Dermis blood vessel endothelial cell (primary cell): ENCODE measurements around the gene POLR3B. TPM values are rescaled to one million over a fixed set of nuclear protein-coding genes. Genes with fewer than 3 reads are reported as not detected.
"Not testable (repeated sequence)": the region's sequence is repeated elsewhere in the genome, so short reads cannot be mapped to it uniquely, and the experiment has no call there.

Experiments used
- DNase-seq: peaks from one replicate; pipeline ENCODE4 v3.0.0; 2010
- total RNA-seq: library from RNA; depleted of rRNA; stranded (reverse); fragments of >200 nt; gene quantifications from 2 replicates; pipeline ENCODE4 v1.2.3, GENCODE V29; 2014

Gene POLR3B
- 7.8 and 13.1 TPM in 2 replicates for total RNA-seq

DNA sequence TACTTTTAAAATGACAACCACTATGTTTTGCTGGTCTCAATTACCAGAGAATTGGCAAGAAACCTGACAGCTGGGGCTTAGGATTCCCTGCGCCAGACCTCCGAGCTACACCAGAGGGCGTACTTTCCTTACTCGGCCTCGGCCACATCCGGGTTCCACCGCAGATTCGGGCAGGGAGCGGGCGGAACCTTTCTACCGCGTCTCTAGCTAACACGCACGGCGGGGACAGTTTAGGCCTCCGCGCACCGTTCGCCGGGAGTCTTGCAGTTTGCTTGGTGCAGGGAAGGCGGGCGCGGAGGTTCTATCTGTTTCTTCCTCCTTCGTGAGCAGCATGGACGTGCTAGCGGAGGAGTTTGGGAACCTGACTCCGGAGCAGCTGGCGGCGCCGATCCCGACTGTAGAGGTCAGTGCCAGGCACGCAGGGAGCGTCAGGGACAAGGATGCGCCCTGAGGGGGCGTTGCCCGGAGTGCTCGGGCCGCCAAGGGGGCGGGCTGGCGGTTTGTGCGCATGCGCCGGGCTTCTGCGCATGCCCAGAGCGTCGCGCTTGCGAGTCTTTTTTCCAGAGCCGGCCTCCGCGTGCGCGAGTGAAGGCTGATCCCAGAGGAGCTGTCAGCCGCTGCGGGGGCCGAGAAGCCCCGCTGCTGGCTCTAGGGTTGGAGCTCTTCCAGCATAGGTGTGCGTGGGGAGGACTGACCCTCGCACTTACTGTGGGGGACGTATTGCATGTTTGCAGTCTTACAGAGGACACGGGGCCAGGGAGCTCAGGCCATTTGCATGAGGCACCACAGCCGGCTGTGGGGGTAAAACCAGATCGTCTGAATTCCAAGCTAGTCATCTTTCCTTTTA lies at the start of gene POLR3B:
POLR3B (plus strand) TSS at position 200 of the 847 bp plus-strand sequence; CDS start at position 332, 132 bp downstream.
- DNase-seq: peak; percentile 97

DNA sequence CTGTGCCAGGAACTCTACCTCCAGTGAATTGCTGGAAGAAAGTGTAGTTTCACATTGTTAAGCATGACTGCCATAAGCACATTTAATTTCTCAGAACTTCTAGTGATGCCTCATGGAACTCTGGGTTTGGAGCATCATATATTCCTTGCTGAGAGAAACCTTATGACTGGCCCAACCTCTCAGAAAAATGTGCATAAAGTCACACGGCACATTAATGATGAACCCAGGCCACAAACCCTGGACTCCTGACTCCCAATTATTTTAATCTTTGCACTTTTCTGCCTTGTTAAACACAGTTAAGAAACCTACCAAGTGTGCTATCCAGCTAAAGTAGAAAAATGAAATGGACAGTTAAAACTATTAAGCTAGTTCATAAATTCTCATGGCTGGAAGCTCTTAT lies 49.4 kb upstream of the POLR3B start:
- DNase-seq: no peak

DNA sequence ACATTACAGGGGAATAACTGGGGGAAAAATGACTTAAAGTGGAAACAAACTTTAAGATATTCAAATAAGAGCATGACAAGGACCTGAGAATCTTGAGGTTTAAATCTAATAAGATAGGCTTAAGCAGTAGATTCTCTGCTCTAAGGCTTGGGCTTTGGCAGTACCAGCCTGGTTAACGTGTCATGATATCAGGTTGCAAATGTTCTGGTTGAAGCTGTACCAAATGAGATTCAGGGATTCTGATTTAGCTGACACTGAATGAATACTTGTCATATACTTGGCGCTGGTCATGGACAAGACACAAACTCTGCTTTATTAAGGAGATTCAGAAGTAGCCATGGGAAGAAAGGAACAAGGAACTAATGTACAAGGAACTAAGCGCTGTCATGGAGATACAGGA lies 48.9 kb upstream of the POLR3B start:
- no peak for DNase-seq

DNA sequence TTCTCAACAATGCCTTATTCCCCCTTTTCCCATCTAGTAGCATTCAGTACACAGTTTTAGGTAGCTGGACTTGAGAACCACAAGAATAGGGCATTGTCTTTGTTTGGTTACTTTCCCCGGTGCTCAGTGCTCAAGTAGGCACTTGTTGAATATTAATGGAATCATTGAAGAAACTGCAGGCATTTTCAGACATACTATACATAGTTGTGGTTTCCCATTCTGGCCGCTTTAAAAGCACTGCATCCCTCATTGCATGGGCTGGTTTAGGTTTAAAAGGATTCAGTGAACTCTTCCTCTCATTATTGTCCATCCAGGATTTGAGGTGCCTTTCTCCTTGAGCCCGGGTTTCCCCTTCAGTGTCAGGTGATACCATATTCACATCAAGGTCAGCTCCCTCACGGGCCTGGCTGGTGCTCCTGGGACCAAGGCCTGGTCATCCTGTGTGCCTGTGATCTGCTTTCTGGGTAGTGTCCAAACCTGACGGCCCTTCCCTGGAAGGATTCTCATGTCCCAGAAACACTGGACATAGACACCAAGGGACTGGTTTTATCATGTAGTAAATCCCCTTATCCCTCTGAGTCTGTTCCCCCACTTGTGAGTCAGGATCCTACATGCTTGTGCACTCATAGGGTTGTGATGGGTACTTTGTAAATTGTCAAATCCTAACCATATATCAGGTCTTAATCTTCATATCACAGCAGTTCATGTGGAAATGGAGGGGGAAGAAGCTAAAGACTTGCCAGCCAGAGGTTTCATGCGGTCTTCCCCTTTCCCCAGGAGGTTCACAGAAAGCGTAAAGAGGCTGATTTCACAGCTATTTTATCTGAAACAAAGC lies 47.7 kb upstream of the POLR3B start:
- DNase-seq: no peak

DNA sequence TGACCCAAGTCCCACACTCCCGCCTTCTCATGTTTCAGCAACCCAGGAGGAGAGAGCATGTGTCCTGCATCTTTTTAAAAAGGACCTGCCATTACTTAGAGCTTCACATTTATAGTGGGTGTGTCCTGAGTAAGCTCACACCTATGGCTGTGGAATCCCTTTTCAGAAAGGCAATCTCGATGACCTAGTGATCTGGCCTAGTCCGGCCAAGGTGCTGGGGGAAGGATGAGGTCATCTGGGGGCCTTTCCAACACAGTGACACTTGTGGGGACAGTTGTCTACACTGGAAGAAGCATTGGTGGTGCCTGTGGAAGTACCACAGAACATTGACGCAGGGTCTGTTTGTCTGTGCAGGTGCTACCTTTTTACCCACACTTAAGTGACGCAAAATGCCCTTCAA lies 46.9 kb upstream of the POLR3B start:
- DNase-seq: no peak

DNA sequence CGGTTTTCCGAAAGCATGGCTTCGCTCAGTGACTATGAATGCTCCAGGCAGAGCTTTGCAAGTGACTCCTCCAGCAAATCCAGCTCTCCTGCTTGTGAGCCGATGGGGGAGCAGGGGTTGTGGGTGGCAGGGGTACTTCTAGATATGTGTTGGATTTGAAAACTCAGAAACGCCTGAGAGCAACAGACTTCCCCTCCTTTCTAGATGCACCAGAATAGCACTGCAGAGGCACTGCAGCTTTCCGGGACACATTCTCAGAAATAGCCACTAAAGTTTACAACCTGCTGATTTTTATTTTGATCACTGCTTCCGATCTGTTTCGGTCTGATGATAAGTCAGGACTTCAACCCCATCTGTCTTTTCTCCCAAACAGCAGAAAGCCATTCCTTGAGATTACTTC lies 46.4 kb upstream of the POLR3B start:
- DNase-seq: no peak

DNA sequence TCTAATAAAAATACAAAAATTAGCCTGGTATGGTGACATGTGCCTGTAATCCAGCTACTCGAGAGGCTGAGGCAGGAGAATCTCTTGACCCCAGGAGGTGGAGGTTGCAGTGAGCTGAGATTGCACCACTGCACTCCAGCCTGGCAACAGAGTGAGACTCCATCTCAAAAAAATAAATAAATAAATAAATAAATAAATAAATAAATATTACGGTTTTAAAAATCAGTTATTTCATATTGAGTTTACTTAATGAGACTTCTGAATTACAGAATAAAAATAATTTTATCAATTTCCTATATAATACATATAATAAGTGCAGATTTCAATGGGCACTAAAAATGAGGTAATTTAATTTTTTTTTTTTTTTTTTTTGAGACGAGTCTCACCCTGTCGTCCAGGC lies 44.1 kb upstream of the POLR3B start:
- DNase-seq: not testable (repeated sequence)

DNA sequence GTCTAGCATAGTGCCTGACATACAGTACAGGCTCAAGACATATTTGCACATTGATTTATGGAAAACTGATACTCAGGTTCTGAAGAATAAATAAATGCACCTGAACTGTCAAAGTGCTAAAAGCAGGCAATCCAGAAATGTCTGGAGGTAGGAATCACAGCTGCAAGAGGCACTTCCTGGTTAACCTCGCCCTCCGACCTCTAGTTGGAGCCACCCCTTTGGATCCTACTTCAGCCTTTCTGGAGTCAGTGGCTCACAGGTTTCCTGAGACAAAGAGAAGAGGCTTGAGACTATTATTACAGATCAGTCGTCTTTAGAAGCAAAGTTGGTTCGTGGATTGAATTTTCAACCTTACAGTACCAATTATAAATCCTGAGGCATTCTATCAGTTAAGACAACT lies 42.0 kb upstream of the POLR3B start:
- DNase-seq: no peak

DNA sequence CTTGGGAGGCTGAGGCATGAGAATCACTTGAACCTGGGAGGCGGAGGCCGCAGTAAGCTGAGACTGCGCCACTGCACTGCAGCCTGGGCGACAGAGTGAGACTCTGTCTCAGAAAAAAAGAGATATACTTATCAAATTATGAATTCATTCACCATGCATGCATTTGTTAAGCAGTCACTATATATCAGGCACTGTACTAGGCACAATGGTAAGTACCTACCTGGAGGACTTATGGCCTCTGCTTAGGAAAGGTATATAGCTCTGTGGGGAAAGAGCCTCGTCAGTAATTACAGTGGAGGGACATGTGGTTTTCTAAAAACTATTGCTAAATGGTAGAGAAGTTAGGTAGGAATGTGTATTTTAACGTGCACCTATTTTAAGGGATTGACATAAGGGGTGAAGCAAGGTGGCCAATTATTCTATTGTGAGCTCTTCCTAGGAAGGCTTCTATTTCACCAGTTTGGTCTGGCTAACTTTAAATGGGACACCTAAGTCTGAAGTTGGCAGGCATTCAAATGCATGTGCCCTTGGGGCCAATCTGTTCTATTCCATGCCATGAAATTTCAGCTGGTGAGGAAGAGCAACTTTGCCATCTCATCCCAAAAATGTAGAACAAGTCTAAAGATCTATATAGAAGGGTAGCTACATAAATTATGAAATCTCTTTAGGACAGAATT lies 40.0 kb upstream of the POLR3B start:
- no peak for DNase-seq

DNA sequence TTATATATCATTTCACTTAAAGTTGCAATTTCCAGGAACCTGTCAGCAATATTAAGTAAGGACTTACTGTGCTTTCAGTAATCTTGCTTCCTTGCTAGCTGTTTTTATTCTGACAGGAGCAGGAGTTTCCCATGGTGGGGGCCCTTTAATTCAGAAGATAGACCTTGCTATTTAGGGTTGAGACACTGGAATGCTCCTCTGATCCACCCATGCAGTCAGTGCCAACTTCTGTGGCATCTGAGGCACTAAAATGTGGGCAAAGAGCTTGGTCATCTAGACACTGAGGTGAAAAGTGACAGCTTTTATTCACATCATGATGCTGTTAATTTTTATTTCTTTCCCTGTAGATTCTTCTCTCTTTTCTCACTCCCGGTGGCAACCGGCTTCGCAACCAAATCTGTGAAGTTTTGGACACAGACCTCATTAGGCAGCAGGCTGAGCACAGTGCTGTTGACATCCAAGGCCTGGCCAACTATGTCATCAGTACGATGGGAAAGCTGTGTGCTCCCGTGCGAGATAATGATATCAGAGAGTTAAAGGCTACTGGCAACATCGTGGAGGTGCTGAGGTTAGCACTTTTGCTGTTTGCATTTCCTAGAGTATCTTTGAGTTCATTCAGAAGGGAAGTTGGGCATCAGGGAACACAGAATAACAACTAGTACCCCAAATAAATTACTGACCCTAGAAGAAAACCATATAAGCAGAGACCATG lies 36.3 kb upstream of the POLR3B start:
- DNase-seq: no peak

DNA sequence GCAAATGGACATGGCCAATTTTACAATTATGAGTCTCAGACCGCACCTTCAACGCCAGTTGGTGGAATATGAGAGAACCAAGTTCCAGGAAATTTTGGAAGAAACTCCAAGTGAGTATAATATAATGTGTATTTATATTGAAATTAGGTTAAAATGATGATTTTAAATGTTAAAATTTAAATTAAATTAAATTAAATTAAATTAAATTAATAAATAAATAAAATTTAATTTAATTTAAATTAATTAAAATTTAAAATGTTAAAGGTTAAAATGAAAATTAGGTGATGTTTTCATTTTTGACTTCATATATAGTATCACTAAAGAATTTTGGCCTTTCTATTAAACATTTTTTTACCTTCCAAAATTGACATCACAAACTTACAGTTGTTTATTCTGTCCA lies 34.0 kb upstream of the POLR3B start:
- no peak for DNase-seq

DNA sequence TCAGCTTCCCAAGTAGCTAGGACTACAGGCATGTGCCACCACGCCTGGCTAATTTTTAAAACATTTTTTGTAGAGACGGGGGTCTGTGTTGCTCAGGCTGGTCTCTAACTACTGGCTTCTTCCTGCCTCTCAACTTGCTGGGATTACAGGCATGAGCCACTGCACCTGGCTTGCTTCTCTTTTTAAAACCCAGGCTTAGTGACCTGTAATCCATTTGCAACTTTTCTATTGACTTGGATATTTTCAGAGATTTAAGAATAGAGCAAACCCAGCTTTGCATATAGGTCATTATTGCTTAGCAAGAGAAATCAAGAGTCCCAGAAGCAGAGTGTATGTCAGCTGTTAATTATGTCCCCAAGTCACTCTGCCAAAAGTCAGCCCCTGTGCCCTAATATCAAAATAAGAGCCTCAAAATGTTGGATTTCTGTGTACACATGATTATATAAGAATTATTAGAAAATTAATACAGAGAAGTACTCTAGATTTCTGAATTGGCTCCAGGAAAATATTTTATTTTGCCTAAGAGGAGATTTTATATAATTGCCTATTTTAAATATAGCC lies 30.2 kb upstream of the POLR3B start:
- no peak for DNase-seq

DNA sequence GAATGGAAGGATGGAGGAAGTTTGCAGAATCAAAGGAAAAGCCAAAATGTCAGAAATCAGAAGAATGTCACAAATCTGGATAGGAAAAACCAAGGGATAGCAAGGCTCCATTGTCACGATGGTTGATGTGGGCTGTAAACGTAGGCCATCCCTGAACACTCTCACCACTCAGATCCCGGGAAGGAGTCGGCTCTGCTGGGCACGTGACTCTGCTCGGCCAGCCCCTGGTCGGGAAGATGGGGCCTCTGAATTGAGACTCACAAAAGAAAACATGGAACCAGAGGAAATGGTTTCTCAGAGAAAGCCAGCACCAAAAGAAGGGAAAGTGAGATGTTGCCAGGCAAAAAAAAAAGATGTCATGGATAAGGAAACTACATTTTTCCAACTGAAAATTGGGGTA lies 28.8 kb upstream of the POLR3B start:
- DNase-seq: no peak

DNA sequence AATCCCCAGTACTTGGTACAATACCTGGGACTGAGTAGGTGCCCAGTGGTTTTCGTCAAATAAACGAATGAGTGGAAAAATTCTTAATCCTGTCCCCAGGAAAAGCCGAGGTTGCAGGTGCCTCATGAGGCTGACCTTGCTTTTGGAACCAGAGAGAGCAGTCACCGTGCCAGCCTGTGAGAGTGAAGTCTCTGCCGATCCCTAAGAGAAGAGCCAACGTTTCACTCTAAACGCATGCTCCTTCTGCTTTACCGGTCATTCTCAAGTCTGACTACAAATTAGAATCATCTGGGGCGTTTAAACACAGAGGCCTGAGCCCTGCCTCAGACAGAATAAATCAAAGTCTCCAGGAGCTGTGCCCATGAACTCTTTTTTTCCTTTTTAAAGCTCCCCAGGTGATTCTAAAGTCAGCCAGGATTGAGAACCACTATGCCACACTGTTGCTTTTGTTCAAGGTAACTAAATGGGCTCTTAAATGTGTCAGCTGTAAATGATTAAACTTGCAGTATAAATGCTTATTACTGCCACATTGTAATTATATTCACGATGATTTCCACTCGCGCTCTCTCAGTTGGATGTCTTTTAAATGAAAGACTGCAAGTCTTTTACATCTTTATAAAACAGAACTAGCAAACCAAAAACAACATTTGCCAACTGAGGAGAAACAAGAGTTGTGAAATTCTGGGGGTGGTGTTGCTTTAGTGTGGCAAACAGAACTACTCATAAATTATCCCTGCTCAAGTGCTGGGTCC lies 28.1 kb upstream of the POLR3B start:
- no peak for DNase-seq

DNA sequence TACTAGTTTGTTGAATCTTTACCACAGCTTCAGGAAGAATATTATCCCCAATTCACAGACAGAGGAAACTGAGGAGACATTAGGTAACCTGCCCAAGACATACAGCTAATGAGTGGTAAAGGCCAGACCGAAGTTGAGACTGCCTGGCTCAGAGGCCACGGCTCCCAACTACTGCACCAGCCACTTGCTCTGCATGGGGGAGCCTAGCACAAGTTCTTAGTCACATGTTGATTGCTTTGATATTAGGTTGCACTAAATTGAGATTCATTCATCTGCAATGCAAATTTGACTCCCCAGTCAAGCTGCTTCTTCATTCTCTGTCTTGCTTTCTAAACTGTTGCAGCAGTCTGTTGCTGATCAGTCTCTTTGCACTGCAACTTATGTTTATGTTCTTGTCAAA lies 25.9 kb upstream of the POLR3B start:
- DNase-seq: no peak

DNA sequence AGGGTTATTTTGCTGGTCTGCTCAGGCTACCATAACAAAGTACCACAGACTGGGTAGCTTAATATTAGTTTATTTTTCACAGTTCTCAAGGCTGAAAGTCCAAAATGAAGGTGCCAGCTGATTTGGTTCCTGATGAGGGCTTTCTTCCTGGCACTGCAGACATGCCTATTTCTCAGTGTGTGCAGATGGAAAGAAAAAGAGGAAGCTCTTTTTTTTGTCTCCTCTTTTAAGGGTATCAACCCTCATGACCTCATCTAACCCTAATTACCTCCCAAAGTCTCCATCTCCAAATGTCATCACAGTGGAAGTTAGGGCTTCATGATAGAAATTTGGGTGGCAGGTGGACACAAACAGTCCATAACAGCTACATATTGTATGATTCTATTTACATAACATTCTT lies 25.0 kb upstream of the POLR3B start:
- DNase-seq: no peak

DNA sequence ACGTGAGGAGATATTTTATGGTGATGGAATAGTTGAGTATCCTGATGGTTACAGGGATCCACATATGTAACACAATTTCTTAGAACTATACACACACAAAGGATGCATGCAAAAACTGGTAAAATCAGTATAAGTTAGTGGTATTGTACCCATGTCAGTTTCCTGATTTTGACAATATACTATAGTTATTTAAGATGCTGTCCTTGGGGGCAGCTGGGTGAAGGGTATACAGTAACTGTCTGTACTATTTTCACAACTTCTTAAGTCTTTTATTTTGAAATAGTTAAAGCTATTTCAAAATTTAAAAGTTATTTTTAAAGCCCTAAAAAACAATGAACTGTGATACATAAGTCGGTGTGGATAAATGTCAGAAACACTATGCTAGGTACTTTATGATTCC lies 24.5 kb upstream of the POLR3B start:
- DNase-seq: no peak

DNA sequence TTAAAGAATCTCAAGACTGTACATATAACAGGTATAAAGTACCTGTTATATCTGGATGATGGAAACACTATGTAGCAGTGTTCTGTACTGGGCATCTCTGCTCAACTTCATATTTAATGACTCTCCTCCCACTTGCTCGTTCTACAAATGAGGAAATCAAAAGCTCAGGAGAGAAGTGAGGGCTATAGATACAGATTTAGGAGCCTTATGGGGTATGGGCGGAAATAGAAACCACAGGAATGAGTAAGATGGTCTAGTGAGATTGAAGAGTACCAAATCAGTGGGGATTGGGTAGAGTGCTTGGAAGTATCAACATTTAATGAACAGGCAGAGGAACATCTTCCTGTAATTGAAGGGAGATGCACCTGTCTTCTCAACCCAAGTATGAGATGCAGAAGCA lies 23.8 kb upstream of the POLR3B start:
- DNase-seq: no peak

DNA sequence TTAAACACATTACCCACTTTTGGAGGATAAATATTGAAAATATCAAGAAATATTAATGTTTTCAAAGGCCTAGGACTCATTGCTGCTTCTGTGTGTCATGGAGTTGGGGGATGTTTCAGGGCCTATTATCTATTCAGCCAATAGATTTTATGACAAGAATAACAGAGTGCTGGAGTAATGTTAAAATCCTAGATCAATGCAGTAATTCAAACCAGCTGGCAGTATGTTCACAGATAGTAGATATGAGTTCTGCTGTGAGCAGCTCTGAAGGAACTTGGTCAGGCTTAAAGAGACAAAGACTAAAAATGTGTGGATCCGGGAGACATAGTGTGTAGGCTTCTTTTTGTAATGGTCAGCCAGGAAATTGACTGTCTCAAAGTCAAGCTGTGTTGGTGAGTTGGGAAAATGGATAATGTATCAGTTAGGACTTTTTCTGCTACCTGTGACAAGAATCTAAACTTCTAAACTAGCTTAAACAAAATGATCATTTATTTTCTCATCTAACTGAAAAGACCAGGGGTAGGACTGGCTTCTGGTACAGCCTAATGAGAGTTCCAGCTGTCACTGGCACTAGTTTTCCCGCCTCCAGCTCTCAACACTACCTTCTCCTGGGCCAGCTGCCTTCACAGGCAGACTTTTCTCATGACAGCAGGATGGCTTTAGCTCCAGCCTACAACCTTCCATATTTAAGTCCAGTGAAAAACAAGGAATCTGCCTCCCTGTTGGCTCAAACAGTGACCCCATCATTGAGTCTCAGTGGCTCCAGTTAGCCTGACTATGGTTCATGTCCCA lies 16.3 kb upstream of the POLR3B start:
- no peak for DNase-seq

DNA sequence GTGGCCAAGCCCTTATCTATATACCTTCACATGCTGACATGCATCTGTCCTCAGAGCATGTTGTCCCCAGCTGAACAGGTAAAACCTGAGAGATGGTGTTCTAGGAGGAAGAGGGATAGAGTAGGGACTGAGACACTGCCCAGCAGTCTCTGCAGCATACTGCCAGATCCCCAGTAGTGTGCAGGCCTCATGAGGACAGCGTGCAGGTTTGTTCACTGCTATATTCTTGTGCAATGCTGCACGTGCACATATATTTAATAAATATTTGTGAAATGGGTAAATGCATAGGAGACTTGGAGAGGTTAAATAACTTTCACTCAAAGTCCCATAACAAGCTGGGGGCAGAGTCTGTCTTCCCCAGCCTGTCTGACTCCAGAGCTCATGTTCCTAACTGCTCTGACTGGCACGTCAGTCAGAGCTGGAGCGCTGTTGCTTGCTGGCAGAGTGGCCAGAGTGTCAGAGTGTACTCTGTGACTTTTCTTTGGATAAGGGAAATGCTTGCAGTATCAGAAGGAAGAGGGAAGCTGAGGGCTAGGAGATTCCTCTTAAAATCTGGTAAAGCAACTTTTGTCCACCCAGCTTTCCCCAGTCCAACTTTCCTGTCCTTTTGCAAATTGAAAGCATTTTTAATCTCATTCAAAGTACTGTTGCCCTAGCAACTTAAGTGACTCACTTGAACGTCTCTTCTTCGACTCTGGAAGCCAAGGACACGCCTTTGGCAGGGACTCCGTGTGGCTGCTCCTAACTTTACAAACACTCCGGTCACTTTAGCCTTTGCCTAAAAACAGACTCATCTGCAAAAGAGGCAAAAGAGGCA lies 14.9 kb upstream of the POLR3B start:
- DNase-seq: peak; percentile 48
